Upper lobe of right lung (tissue), 1 donor: ENCODE data around the gene KCNMA1. TPM values are rescaled to one million over a fixed set of nuclear protein-coding genes. Genes with fewer than 3 reads are reported as not detected.
A peak's percentile ranks its signal among the peaks of the same experiment; 100 is the strongest.

Experiments used
- ATAC-seq: fragments of 200-7000 bp; cut with Tn5 transposase; one replicate; pipeline ENCODE4 v1.9.1; 2020; ENCODE audit warnings: mild to moderate bottlenecking, moderate library complexity
- DNase-seq: peaks from one replicate; pipeline ENCODE4 v3.0.0-alpha.2; 2020
- H3K27ac ChIP-seq: fragments of 200-600 bp; one replicate; pipeline ENCODE4 v1.8.0; 2022
- H3K27me3 ChIP-seq: fragments of 200-600 bp; one replicate; pipeline ENCODE4 v1.8.0; 2022; ENCODE audit warnings: mild to moderate bottlenecking
- H3K36me3 ChIP-seq: fragments of 200-600 bp; one replicate; pipeline ENCODE4 v1.8.0; 2022
- H3K4me1 ChIP-seq: fragments of 200-600 bp; one replicate; pipeline ENCODE4 v1.8.0; 2022
- H3K4me3 ChIP-seq: fragments of 200-600 bp; one replicate; pipeline ENCODE4 v1.8.0; 2022; ENCODE audit warnings: mild to moderate bottlenecking
- H3K9me3 ChIP-seq: fragments of 200-600 bp; one replicate; pipeline ENCODE4 v1.8.0; 2022
- intact Hi-C: fragments of 100-400 bp; cut with DNase I; formaldehyde crosslinking; loops from one replicate; pipeline ENCODE4 v1.11.0; 2022
- total RNA-seq: library from RNA; stranded (reverse); fragmentation: NEBNext Ultra II Directional; extraction: Animal tissue kit (Norgen Biotek cat#: 25700); gene quantifications from one replicate; pipeline ENCODE4 v1.2.1, GENCODE V29; 2021
- TF ChIP-seq, protein P1 (sequence below): fragments of 200-600 bp; IDR thresholded peaks from one replicate; pipeline ENCODE4 v1.8.0; 2022; ENCODE audit warnings: antibody characterized with exemption
- donor health status: DM: no; HTN: yes; CAD: no; lungs with severe emphysema.

Gene KCNMA1
- total RNA-seq, 1 donor from 2014 or later = 26.3 TPM

DNA sequence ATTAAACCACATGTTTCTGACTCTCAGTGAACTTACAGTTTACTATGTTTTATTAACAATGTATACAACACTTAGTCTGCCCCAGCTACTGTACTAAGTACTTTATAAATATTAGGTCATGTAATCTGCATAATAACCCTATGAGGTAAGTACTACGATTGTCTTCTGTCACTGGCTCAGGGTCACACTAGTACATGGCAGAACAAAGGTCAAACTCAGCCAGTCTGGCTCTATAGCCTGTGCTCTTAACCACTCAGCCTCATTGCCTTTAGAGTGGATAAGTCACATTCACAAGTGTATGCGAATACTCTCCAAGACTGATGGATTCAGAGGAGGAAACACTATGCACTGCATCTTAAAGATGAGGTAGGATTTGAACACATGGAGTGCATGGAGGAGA is 252.3 kb downstream of the KCNMA1 start:
- intact Hi-C loops = no loop called here
- Histone ChIP-seq H3K27me3 (no peaks in the 10 kb centered on the region), H3K9me3 (no peaks in the 10 kb centered on the region), H3K27ac (no peak overlapping the region), H3K36me3 (no peaks in the 10 kb centered on the region), H3K4me3 (no peak overlapping the region), H3K4me1 (no peaks in the 10 kb centered on the region)
- ATAC-seq (no peak), DNase-seq (no peak)
- TF ChIP-seq, protein P1, sequence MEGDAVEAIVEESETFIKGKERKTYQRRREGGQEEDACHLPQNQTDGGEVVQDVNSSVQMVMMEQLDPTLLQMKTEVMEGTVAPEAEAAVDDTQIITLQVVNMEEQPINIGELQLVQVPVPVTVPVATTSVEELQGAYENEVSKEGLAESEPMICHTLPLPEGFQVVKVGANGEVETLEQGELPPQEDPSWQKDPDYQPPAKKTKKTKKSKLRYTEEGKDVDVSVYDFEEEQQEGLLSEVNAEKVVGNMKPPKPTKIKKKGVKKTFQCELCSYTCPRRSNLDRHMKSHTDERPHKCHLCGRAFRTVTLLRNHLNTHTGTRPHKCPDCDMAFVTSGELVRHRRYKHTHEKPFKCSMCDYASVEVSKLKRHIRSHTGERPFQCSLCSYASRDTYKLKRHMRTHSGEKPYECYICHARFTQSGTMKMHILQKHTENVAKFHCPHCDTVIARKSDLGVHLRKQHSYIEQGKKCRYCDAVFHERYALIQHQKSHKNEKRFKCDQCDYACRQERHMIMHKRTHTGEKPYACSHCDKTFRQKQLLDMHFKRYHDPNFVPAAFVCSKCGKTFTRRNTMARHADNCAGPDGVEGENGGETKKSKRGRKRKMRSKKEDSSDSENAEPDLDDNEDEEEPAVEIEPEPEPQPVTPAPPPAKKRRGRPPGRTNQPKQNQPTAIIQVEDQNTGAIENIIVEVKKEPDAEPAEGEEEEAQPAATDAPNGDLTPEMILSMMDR = no peak

DNA sequence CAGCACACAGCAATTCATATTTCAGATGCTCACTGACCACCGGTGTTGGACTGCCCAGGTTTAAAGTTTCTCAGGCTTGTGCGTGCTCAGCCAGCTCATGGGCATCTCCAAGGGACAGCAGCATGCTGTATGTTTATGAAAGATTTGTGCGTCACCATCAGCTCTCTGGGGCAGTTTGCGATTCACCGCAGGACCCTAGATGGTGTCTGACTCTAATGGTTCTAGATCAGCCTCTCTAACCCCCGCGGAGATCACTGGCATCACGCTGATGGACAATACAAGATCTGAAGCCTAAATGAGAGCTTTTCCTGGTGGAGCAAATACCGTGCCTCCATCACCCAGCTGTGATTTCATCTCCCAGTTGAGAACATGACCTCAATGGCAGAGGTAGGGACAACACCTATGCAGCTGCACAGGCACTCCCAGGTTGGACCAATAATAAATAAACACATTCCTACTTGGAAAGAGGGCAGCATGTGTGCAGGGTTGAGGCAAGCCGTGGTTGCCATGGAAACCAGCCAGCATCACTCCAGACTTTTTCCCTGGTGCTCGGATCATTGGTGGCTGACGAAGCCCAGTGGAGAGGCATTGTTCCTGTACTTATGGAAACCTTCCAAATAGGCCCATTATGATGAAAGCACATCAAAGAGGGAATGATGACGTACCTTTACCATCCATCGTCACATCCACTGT is 253.6 kb downstream of the KCNMA1 start:
- no peaks in the 10 kb centered on the region for H3K9me3 ChIP-seq
- DNase-seq (no peak), ATAC-seq (no peak)
- no peak overlapping the region for H3K27ac ChIP-seq
- H3K4me3 ChIP-seq = no peak overlapping the region
- no peaks in the 10 kb centered on the region for H3K36me3 ChIP-seq
- TF ChIP-seq, protein P1 = no peak
- H3K27me3 ChIP-seq = no peaks in the 10 kb centered on the region
- intact Hi-C loops = no loop called here
- no peaks in the 10 kb centered on the region for H3K4me1 ChIP-seq

DNA sequence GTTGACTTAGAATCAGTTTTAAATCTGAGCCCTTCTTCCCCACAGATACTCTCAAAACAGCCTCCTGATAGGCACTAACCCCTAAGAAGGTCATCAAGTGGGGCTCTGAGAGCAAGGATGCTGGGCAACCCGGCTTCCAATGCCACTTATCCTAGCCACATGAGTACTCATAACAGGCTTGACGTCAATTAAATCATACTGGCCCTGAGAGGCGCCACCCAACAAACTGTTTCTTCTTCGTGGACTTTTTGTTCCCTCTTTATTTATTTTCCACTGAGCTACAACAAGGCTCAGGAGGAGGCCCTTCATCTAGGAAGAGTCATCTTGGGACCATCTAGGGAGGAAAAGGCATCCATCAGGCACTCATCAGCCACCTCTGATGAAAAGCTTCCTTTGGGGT is 255.9 kb downstream of the KCNMA1 start:
- Histone ChIP-seq H3K4me3 (no peak overlapping the region), H3K36me3 (no peaks in the 10 kb centered on the region), H3K4me1 (no peaks in the 10 kb centered on the region), H3K27me3 (no peaks in the 10 kb centered on the region), H3K27ac (no peak overlapping the region), H3K9me3 (no peaks in the 10 kb centered on the region)
- peak; percentile 40 for ATAC-seq
- intact Hi-C loops = no loop called here
- no peak for DNase-seq
- TF ChIP-seq, protein P1 = no peak

DNA sequence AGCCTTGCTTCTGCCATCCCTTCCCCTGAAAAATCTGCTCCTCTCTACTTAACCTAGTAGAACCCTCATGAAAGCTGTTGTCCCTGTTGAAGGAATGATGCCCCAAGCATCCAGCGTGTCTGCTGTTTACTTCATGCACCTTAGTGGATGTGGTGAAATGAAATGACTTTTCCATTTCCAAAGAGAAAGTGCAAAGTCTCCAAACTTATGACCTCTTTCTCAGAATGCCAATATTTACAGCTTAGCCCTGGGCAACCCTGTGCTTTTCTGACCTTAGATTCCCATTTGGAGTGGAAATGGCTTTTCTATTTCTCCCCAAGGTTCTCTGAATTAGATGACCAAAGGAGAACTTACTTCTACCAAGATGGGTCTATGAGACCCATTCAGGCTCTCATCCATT is 256.9 kb downstream of the KCNMA1 start:
- DNase-seq (no peak), ATAC-seq (no peak)
- Histone ChIP-seq H3K27ac (no peak overlapping the region), H3K4me1 (no peaks in the 10 kb centered on the region), H3K27me3 (no peaks in the 10 kb centered on the region), H3K36me3 (no peaks in the 10 kb centered on the region), H3K4me3 (no peak overlapping the region), H3K9me3 (no peaks in the 10 kb centered on the region)
- TF ChIP-seq, protein P1 = no peak
- intact Hi-C loops = no loop called here

DNA sequence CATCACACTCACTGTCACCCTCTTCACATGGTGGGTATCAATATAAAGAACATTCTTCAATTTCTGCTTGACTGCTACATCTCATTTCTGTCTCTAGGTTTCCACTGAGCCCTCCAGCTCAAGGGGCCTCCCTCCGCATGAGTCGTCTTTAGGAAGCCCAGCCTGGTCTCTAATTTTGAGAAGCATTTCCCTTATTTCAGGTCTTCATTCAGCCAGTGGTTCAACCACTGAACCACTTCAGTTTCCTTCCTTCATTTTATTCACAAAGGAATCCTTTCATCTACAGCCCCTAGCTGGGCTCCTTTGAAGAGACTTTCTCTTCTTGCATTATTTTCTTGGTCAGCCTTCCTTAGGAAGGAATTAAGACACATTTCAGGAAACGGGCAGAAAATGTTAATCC is 257.4 kb downstream of the KCNMA1 start:
- Histone ChIP-seq H3K36me3 (no peaks in the 10 kb centered on the region), H3K27me3 (no peaks in the 10 kb centered on the region), H3K27ac (no peak overlapping the region), H3K9me3 (no peaks in the 10 kb centered on the region), H3K4me3 (no peak overlapping the region), H3K4me1 (no peaks in the 10 kb centered on the region)
- intact Hi-C loops = no loop called here
- ATAC-seq = no peak
- TF ChIP-seq, protein P1 = no peak
- DNase-seq = no peak
